ENCODE data around the gene MGAT4A.

The MGAT4A gene

DNA sequence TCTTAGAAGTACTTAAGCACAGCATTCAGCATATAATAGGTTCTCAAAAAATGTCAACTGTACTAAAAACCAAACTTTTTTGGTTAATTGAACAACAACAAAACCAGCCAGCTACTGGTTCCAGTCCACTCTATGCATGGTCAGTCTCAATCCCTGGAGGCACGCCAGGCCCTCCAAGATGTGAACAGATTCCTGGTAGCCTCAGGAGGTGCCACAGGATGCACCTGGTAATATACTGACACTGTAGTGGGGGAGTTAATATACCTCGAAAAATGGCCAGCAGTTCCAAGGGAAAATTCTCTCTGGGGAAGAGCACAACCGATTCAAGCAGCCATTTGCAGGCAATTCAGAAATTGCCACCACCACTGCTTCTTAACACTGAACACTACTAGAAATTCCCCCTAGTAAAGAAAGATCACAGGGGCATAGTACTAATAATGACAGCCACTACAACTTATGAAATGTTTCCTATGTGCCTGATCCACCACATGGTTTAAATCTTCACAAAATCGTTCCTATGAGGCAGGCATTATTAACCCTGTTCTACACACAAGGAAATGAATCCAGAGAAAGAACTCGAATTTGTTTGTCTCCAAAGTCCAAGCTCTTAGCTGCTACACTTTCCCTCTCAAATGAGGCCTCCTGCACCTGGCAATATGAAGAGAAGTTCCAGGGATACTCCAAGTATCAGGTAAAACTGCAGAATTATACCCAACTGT is 3.4 kb downstream of the MGAT4A start:
- TF ChIP-seq, protein P1, sequence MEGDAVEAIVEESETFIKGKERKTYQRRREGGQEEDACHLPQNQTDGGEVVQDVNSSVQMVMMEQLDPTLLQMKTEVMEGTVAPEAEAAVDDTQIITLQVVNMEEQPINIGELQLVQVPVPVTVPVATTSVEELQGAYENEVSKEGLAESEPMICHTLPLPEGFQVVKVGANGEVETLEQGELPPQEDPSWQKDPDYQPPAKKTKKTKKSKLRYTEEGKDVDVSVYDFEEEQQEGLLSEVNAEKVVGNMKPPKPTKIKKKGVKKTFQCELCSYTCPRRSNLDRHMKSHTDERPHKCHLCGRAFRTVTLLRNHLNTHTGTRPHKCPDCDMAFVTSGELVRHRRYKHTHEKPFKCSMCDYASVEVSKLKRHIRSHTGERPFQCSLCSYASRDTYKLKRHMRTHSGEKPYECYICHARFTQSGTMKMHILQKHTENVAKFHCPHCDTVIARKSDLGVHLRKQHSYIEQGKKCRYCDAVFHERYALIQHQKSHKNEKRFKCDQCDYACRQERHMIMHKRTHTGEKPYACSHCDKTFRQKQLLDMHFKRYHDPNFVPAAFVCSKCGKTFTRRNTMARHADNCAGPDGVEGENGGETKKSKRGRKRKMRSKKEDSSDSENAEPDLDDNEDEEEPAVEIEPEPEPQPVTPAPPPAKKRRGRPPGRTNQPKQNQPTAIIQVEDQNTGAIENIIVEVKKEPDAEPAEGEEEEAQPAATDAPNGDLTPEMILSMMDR (IDR thresholded peaks at IDR 0.05; ENCODE audit: low read depth, low read length, missing control alignments) = no peak
- no peak for DNase-seq
- H3K4me3 ChIP-seq (ENCODE audit: low read depth, low read length) = no peak overlapping the region
- no peak overlapping the region for H3K27ac ChIP-seq
- in situ Hi-C loops (cut with HindIII; ENCODE audit: low pct_ligation_motif_present, low sequenced_read_pairs) = no loop called here
- peaks cover 12% of the 10 kb centered on the region for H3K27me3 ChIP-seq (replicated peaks)
- no peaks in the 10 kb centered on the region for H3K36me3 ChIP-seq (replicated peaks)

DNA sequence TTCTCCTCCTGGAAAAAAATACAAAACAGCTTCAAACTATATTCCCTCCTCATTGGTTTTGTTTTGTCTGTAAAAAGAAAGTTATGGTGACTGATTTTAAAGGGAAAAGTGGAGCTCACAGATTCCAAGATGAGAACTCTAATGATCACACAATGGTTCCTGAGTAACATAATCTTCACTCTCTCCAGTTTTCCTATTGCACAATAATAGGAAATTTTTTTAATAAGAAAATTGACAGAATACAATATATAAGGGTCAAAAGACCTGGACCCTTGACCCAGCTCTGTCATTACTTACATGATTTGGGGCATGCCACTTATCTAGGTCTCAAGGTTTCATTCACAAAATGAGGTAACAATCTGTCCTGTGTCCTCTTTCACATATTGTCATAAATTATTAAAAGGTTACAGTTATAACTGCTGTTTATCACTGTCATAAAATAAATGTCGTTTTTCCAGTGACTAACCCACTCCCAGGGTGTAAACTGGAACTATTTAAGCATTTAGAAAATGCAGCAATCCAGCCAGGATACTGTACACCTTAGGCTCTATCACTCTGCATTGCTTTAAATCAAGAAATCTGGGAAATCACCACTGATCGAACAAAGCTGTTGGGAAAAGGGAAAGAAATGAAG is 4.1 kb downstream of the MGAT4A start:
- in situ Hi-C loops (cut with HindIII; ENCODE audit: low pct_ligation_motif_present, low sequenced_read_pairs) = no loop called here
- no peak for DNase-seq
- Histone ChIP-seq H3K27me3 (replicated peaks) (peaks cover 12% of the 10 kb centered on the region), H3K36me3 (replicated peaks) (no peaks in the 10 kb centered on the region), H3K27ac (no peak overlapping the region), H3K4me3 (ENCODE audit: low read depth, low read length) (no peak overlapping the region)
- TF ChIP-seq, protein P1 (IDR thresholded peaks at IDR 0.05; ENCODE audit: low read depth, low read length, missing control alignments) = no peak

DNA sequence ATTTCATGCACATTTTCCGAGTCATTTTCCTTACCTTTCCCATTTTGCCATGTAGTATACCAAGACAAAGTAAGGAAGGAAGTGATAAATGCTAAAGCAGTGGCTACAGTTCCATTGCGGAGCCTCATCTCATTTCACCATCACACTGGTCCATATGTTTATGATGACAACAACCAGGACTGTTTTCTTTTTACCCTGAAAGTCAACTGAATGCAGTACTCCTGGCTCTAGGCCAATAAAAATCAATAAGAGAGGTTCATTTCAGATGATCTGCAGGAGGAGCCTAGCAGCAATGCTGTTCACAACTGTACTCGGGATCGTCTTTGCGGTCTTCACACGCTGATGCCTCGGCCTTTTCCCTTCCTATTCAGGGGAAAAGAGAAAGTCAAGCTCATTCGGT is 4.7 kb downstream of the MGAT4A start:
- H3K4me3 ChIP-seq (ENCODE audit: low read depth, low read length) = no peak overlapping the region
- DNase-seq = no peak
- peaks cover 10% of the 10 kb centered on the region for H3K27me3 ChIP-seq (replicated peaks)
- TF ChIP-seq, protein P1 (IDR thresholded peaks at IDR 0.05; ENCODE audit: low read depth, low read length, missing control alignments) = no peak
- H3K36me3 ChIP-seq (replicated peaks) = no peaks in the 10 kb centered on the region
- in situ Hi-C loops (cut with HindIII; ENCODE audit: low pct_ligation_motif_present, low sequenced_read_pairs) = no loop called here
- no peak overlapping the region for H3K27ac ChIP-seq

- Histone ChIP-seq H3K27me3 (replicated peaks) (no peaks in the 10 kb centered on the region), H3K36me3 (replicated peaks) (no peaks in the 10 kb centered on the region), H3K4me3 (ENCODE audit: low read depth, low read length) (no peak overlapping the region), H3K27ac (no peak overlapping the region)
- TF ChIP-seq, protein P1 (IDR thresholded peaks at IDR 0.05; ENCODE audit: low read depth, low read length, missing control alignments) = no peak
- no peak for DNase-seq
- in situ Hi-C loops (cut with HindIII; ENCODE audit: low pct_ligation_motif_present, low sequenced_read_pairs) = no loop called here
Measured at GRCh38 chr2:98720286-98720685, 10.6 kb downstream of the MGAT4A start.

DNA sequence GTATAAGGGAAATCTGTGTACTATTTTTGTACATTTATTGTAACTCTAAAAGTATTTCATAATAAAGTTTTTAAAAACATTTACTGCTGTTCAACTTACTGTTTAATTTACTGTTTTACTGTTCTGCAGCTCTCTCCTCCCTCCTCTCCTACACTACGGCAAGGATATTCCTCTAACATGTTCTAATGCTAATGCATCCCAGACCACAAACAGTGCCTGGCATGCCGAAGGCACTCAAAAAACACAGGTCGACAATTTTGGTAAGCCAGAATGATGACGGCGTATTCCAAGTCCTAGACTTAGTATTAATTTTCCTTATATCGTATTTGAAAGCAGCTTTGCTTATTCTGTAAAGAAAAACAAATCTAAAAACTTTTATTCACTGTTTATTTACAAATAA is 13.3 kb downstream of the MGAT4A start:
- Histone ChIP-seq H3K27me3 (replicated peaks) (no peaks in the 10 kb centered on the region), H3K4me3 (ENCODE audit: low read depth, low read length) (no peak overlapping the region), H3K27ac (no peak overlapping the region), H3K36me3 (replicated peaks) (no peaks in the 10 kb centered on the region)
- DNase-seq = no peak
- TF ChIP-seq, protein P1 (IDR thresholded peaks at IDR 0.05; ENCODE audit: low read depth, low read length, missing control alignments) = no peak
- in situ Hi-C loops (cut with HindIII; ENCODE audit: low pct_ligation_motif_present, low sequenced_read_pairs) = no loop called here
